Gastrocnemius medialis (tissue), 4 donors: Measurements from ENCODE around the gene COL1A2.

Source experiments
- CTCF ChIP-seq, 5 experiments: fragments of 450-650 bp in 3 of 5; fragments of 200-600 bp in 2 of 5; sonication (generic) in 2 of 5; IDR thresholded peaks in 4 of 5; conservative IDR thresholded peaks in 1 of 5; 1 replicate in 4 of 5; 2 replicates in 1 of 5; pipeline ENCODE4 v1.5.1; 2016 to 2019; ENCODE audit warnings: antibody characterized with exemption in 5 of 5, mild to moderate bottlenecking in 3 of 5, moderate library complexity in 3 of 5
- POLR2A ChIP-seq, 2 donors: fragments of 450-650 bp; IDR thresholded peaks; one replicate each; pipeline ENCODE4 v1.6.1; 2017; ENCODE audit warnings: antibody characterized with exemption in 2 of 2, mild to moderate bottlenecking in 2 of 2, moderate library complexity in 2 of 2

GRCh38 chr7:94425546-94425945 lies 30.9 kb downstream of the COL1A2 start:
- TF ChIP-seq CTCF (IDR thresholded peaks at IDR 0.05 in 4 of 5, conservative IDR thresholded peaks at IDR 0.05 in 1 of 5) (no peak), POLR2A (IDR thresholded peaks at IDR 0.05) (no peak)
